NCI-H2196 (cell line): ENCODE results near the gene USP22.
A peak's percentile ranks its signal among the peaks of the same experiment; 100 is the strongest.

Source experiments
- DNase-seq: peaks from one replicate; lab custom pipeline; 2025; ENCODE audit not compliant: unreplicated experiment; lab: John Stamatoyannopoulos, UW

The USP22 gene

DNA sequence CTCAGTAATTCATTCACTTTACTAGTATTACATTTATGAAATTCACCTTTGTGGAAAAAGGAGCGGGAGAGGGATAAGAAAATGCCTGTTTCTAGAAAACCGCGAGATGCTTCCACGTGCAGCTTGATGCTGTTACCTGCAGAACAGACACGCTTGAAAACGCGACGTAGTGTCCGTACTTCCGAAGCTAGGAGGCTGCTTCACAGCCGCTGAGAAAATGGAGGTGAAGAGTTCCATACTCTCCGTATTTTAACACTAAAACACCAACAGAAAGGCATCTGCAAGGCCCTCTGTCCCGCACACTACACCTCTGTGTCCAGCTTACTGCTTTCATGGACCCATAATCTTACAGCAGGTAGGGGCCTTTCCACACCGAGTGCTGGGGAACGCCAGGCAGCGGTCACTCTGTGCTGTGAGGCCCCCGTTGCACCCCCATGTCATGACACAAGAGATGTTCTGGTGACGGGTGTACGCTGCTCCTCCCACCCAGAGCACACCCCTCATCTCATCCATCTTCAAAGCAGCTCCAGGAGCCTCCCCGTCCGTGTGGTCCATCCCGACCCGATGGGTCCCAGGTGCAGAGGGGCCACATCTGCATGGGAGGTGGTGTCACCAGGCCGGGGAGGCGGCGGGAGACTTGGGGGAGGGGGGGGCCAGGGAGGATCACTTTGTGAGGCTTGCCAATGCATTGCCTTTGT is 40.4 kb downstream of the USP22 start:
- no peak for DNase-seq

DNA sequence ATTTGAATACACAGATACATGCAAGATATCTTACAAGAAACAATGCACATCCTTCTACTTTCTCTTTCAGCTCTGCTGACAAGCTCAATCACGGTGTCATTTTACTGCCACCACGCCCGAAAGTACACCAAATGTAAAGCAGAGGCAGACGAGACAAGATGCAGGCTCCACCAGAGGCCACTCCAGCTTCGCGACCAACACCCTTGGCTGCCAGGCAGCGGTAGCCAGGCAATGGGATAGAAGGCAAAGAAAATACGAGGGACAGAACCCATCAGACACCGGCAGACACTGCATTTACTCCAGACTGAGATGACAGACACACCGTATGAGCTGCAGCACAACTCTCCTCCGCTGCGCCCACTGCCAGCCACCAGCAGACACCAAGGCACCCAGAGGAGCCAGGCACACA is 41.0 kb downstream of the USP22 start:
- DNase-seq: no peak

DNA sequence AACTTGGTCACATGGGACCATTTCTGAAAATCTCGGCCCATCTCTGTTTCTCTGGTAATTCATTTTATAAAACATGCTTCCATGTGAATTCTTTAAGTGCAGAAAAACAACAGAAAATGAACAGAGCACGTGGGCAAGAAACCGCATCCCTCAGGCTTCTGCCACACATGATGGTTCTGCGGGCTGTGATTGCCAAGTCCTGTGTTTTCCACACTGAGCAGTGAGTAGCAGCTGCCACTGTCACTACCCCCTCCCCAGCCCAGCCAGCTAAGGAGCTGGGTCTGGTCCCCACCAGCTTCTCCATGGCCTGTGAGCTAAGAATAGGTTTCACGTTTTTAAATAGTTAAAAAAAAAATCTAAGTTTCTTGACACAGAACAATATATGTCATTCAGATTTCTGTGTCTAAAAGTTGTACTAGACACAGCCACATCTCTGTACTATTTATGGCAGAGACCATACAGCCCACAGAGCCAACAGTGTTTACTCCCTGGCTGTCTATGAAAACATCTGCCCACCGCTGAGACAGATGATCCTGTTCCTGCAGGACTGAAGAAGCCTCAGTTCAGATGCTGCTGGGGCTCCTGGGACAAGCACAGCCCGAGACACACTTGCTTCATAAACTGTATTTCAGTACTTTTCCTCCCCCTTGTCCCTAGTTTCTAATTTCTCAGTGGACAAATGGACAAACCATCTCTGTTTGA is 41.5 kb downstream of the USP22 start:
- DNase-seq: no peak

DNA sequence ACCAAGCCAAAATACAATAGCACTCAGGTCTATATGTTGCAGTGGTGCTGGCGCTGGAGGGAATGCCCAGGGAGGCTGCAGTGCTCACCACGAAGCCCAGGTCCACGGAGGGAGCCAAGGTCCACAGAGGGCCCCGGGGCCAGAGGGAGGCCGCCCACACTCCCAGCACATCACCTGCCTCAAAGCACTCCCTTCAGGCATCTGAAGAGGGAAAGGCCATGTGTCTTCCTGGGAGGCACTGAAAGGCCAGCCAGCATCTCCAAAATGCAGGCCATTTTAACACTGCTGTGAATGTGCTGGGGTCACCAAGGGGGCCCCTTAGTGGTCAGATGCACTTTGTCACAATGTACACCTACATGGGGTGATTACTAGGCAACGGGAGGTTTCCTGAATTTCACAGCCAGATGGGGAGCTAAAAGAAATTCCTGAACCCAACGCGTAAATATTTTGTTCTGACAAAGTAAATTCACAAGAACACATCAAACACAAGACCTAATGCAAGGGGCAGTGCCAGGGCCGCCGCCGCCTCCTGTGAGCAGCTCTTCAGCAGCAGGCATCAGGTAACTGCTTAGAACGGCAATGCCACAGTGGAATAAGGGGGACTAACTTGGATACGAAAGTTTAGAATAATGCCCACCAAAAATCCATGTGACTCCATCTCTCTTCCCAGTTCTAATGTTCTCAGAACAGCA is 42.8 kb downstream of the USP22 start:
- DNase-seq: no peak

DNA sequence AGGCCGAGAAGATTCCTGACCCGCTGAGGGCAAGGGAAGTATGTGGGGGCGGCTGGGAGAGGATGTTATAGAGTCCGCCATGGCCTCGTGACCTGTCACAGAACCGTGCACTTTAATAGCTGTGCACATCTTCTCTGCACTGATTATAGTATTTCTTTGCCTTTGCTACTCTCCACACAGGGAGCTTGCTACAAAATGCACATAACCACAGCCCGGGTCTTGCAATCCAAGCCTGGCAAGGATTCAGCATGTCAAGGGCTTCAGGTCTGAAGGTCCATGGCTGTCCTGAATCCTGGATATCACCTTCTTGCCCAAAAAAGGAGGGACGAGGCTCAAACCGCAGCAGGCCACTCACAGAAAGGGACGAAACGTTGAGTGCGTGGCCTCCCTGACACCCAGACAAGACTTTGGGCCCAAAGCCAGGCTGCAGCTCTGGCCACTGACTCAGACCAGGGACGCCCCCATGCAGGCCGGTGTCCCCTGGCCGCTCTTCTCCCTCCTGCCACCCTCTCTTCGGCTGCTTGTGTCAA is 43.7 kb downstream of the USP22 start:
- DNase-seq: no peak

DNA sequence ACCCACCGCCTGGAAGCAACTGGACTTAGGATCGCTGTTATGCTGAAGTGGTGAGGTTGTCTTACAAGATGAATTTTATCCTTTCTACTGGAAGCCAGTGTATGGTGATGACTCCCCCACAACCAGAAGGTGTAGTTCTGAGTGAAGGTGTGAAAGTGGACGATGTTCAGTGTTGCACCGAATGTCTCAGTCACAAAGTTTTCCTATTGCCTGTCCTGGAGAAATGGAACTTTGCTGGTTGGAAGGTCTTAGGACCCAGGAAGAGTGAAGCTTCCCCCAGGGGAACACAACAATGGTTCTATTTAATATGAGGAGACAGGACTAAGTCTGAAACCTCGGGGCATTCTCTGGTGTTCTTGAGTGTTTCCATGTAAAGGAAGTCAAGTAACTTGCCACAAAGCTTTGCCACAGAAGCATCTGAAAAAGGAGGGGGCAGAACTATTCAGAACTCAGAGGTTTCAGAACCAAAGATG is 44.2 kb downstream of the USP22 start:
- no peak for DNase-seq

DNA sequence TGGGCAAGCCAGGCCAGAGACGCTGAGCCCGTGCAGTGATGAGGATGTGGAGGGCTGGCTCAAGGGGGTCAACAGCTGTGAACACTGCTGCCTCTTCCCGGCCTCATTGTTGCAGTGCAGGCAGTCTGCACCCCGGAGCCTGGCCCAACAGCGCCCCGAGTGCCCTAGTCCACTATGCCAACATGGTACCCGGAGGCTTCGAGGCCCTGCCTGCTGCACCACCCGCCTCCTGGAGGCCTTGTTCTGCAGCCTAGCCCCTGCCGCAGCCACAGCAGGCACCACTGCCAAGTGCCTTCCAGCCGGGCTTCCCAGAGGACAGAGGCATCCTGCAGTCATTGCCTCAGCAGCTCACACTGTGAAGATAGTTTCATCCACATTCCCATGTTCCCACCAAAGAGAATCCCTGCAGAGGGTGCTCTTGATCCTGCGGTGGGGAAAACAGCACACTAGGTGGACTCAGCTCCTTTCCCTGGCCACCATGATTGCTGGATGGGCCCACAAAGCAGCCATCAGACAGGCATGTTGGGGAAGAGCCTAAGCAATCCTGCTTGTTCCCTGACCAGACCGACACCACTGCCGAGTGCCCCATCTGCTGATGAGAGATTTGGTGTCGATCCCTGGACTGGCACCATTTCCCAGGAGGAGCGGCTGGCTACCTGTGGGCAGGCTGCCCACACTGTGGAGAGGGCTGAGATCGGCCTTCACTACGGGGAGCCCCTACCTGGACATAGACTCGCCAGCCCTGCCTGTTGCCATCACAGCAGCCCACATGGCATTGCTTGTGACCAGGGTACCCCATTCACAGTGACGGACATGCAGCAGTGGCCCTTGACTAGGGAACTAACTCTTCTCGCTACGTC is 44.9 kb downstream of the USP22 start:
- no peak for DNase-seq

DNA sequence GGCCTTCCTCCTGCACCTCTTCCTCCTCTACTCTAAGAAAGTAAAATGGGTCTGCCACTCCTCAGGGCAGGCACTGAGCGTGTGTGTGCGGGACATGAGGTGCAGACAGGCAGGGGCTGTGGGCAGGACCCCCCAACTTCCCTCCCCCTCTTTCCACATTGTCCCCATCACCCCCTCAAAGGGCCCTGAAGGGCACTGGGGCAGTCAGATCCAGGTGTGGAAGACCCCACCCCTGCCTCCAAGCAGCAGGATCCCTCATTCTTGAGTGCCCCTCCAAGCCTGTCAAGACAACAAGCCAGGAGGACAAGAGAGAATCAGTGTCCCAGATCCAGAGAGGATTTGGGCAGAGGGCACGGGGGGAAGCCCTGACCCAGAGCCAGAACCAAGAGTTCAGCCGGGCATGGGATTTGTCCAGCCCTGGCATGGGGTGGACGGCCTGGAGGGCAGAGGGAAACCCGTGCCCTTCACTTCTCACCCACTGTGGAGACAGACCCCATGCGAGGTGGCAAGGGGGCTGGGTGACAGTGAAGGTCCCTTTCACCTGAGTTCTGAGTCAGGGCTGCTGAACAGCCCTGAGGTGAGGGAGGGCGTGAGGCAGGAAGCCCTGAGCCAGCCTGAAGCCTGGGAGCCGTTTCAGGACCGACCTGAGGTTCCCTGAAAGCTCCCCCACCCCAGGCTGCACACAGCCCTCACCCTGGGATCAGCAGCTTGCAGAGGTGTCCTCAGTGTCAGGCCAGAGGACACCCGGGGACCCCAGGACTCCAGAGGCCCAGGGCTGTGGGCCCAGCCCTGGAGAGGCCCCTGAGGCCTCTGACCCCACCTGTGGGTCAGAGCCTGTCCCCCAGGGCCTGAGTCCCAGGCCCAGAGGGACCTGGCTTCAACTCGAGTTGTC is 45.8 kb downstream of the USP22 start:
- DNase-seq: no peak

DNA sequence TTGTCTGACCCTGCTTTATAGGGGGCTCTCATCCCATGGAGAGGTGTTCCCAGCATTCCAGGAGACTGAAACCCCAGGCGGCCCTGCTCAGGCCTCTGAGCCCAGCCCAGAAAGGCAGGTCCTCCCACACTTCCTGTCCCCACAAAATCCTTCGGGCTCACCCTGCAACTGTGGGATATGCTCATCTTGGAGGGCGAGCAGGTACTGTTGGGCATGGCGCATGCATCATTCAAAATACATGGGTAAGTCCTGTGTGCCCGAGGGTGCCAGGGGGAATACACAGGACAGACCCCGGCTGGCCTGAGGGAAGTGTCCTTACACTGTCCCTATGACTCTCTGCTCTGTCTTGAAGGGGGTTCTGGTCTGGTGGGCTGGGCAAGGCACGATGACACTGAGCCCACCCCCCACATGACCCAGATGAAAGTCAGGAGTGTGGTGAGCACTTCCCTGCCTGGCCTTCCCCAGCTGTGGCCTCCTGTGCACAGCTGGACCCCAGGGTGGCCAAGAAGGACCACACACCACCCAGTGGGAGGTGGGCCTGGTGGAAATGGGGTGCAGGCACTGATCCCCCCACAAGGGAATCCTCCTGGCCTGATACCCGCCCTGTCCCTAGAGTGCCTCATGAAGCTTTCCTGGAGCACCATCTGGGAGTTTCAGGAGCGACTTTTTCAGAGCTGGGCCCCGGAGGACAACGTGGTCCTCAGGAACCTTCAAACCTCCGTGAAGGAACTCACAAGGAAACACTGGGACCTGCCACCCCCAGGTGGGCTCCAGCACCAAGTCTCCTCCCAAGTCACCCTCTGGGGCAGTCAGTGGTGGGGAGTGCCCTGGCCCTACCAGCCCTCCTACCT is 46.7 kb downstream of the USP22 start:
- no peak for DNase-seq

DNA sequence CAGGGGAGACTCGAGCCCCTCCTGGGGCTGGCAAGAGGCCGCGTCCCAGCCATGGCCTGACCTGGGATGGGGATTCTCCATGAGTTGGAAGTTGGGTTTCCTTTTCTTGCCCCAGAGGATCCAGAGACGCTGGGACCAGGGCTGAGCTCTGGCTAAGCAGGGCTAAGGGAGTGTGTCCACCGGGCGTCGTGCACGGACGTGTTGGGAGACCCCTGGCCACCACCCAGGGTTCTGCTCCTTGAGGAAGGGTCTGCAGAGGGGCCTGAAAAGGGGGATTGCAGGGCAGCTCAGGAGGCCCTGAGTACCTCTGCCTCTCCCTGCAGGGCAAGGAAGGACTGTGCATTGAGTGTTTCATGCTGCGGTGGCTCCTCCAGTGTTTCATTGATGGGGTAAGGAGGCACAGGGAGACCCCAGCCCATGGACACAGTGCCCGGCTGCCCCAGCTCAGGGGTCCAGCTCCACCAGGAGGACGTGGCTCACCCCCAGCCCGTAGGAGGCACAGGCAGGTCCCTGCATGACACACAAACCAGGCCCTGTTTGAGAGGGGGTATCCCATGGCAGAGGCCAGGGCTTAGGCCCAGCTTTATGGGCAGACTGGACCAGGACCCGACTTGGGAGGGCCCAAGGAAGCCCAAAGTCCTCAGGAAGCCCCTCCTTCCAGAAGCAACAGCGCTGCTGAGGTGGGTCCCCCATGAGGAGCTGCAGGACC is 47.5 kb downstream of the USP22 start:
- DNase-seq: no peak

DNA sequence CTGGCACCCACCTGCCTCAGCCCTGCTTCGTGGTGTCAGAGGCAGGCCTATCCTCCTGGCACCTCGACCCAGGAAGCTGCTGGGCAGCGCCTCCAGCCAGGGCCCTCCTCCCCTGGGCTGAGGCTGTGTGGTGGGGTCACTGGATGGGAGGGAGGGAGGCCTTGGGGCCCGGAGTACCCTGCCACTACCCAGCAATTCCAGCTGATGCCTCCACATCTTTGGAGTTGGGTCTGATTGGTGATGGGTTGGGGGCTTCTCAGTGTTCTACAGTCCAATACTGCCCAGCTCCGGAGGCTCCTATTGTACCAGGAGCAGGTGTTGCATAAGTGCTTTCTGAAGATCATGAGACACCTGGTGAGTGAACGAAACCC is 48.0 kb downstream of the USP22 start:
- no peak for DNase-seq

DNA sequence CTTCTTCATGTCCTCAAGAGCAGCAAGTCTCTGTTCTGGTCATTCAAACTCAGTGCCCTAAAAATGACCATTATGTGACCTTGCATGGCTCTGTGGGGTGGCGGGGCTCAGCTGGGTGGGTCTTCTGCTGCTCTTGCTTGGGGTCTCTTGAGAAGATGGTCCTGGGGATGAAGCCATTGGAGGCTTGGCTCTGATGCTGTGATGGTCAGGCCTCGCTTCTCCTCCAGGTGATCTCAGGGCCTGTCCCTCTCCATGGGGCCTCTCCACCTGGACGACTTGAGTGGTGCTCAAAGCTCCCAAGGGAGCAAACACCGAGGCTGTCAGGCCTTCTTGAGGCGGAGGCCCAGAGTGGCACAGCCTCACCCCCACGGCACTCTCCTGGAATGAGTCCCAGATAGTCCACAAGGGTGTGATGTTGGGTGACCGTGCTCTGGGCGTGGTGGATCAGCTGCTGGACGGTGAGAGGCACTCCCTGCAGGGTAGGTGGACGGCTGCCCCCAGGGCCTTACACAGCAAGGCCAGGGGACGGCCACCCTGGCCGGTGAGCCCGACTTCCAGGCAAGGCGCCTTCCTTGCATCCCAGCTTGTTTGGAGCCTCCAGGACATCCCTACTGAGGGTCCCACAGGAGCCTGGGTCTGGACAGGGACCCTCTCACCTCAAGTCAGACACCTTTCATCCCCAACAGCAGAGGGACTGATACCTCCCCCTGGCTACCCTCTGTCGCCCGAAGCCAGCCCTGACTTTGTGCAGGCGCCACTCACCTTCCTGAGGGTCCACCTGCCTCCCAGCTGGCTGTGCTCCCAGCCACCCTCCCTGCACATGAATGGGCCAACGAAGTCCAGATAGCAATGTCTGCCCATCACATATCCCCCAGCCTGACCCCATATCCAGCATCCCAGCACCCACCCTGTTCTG is 48.7 kb downstream of the USP22 start:
- no peak for DNase-seq

DNA sequence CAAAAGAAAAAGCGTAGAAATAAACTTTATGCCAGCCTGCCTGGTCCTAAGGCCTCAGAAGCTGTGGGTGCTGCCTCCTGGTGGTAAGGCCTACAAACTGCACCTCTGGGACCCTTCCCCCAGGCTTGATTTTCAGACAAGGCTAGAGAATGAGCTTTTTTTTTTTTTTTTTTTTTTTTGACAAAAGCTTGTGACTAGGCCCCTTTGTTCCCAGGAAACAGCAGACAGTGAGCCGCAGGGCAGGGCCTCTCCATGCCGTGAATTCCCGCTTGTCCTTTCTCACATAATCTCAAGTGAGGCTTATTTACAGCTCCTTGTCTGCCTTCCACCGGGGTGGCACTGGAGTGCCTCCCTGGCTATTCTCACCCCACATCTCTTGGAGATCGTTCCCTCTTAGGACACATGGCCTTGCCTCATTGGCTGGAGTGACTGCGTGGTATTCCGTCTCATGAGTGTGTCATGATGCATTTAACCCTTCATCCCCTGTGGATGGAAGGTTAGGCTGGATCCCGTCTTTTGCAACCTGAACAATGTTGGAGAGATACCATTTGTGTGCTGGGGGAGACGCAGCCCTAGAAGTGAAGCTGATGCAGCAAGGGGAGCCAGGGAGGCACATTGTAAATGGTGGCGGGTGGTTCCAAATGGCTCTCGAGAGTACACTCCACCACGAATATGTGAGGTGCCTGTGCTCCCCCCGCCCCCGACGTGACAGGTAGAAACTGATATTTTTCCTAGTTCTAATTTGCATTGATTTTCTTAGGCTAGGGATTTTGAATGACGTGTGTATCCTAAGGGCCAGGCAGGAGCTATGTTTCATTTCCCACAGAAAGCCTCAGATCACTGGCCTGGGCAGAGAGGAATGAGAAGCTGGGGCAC is 49.6 kb downstream of the USP22 start:
- peak; percentile 60 for DNase-seq

DNA sequence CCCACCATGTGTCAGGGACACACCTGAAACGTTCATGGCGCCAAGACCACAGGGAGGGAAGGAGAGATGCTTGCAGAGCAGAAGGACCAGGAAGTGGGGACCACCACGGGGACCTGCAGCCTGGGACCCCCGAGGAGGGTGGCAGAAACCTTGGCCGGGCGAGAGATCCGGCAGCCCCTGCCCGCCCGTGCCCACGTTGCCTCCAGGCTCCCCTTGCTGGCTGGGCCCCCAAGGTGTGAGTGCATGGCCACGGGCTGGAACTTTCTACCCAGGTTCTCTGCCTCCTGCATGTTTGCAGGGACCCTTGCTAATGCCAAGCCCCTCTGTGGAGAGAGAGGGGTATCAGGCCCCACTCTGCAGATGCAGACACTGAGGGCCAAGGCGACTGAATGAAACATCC is 50.4 kb downstream of the USP22 start:
- DNase-seq: no peak

DNA sequence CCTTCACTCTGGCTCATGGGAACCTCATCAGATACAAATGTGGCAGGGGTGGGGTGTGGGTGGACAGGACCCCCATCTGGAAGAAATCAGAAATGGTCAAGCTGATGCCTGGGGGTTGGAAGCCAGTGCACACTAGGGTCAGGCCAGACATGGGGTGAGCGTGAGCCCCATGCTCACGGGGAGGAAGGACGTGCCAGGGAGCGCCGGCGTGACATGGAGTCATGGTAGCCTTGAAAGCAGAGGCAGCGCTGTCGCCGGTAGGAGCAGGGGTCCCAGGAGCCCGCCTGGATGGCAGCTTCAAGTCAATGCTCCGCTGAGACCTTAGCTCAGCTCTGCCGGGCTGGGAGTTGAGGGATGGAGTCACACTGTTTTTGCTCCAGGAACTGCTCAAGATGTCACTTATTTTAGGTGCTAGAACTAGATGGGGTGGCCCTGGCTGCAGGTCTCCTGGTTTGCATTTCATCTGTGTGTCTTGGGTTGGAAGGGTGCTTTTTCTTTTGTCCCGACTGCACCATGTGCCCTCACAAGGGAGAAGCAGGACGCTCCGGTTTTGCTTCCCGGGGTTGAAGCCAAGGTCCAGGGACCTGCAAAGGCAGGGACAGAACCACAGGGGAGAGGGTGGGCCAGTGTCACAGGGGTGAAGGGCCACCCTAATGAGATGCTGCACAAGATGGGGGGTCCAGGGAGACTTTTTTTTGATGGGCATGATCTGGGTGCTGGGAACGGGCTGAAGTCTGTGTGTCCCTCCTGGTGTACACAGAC is 51.4 kb downstream of the USP22 start:
- DNase-seq: no peak
